ENCODE results near the gene TNFSF12. TPM values are rescaled to one million over a fixed set of nuclear protein-coding genes. Genes with fewer than 3 reads are reported as not detected.

Gene TNFSF12
- total RNA-seq, 1 experiment from 2014 or later: 15.2 TPM

DNA sequence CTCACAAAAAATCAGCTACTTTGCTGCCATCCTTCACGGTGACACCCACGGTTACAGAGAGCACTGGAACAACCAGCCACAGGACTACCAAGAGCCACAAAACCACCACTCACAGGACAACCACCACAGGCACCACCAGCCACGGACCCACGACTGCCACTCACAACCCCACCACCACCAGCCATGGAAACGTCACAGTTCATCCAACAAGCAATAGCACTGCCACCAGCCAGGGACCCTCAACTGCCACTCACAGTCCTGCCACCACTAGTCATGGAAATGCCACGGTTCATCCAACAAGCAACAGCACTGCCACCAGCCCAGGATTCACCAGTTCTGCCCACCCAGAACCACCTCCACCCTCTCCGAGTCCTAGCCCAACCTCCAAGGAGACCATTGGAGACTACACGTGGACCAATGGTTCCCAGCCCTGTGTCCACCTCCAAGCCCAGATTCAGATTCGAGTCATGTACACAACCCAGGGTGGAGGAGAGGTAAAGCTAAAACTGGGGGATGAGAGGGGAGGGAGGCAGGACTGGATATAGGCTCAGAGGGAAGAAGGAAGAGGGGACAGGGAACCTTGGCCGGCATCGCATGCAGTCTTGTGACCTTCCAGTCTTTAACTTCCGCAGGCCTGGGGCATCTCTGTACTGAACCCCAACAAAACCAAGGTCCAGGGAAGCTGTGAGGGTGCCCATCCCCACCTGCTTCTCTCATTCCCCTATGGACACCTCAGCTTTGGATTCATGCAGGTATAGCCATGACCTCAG is 31.2 kb downstream of the TNFSF12 start:
- peaks cover 55% of the 10 kb centered on the region for H3K79me2 ChIP-seq (ENCODE audit: low read length)
- 0 out of 2 replicates have a peak overlapping the region, but pooled peaks have one; percentile 1 for H3K4me3 ChIP-seq (ENCODE audit: low read length)
- no peaks in the 10 kb centered on the region for H3K9me2 ChIP-seq (replicated peaks; ENCODE audit: low read length)
- H4K20me1 ChIP-seq (ENCODE audit: low read length): peaks cover 30% of the 10 kb centered on the region
- peak overlapping the region; percentile 26 for H3K4me2 ChIP-seq (ENCODE audit: low read length)
- H3K9ac ChIP-seq (ENCODE audit: low read length): peak overlapping the region; percentile 35
- DNase-seq (no peak), ATAC-seq (no peak; the same call in 1 of the 2 replicates)
- TF ChIP-seq EZH2phosphoT487 (IDR thresholded peaks at IDR 0.05; ENCODE audit: borderline replicate concordance, low read length): no peak
- TF ChIP-seq, protein P1, sequence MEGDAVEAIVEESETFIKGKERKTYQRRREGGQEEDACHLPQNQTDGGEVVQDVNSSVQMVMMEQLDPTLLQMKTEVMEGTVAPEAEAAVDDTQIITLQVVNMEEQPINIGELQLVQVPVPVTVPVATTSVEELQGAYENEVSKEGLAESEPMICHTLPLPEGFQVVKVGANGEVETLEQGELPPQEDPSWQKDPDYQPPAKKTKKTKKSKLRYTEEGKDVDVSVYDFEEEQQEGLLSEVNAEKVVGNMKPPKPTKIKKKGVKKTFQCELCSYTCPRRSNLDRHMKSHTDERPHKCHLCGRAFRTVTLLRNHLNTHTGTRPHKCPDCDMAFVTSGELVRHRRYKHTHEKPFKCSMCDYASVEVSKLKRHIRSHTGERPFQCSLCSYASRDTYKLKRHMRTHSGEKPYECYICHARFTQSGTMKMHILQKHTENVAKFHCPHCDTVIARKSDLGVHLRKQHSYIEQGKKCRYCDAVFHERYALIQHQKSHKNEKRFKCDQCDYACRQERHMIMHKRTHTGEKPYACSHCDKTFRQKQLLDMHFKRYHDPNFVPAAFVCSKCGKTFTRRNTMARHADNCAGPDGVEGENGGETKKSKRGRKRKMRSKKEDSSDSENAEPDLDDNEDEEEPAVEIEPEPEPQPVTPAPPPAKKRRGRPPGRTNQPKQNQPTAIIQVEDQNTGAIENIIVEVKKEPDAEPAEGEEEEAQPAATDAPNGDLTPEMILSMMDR (conservative IDR thresholded peaks at IDR 0.05; ENCODE audit: low read depth, low read length): no peak
- TF ChIP-seq EZH2 (IDR thresholded peaks at IDR 0.05; ENCODE audit: low read length, unreplicated experiment): no peak
- no peak overlapping the region for H2AFZ ChIP-seq (ENCODE audit: low read length)
- ChIA-PET POLR2A (ENCODE audit: unreplicated experiment) (no interaction called here), CTCF (interaction anchor here (1.3 kb wide), 1 partner anchor 107 kb away, joined by 4 read pairs; the partner anchor contains the start of gene TP53)
- H3F3A ChIP-seq (ENCODE audit: low read length, unreplicated experiment): peaks cover 31% of the 10 kb centered on the region
- no peaks in the 10 kb centered on the region for H3K9me3 ChIP-seq (ENCODE audit: low read length)
- no TSS peak for BruUV-seq (replicated peaks)
- peaks cover 30% of the 10 kb centered on the region for H3K36me3 ChIP-seq (ENCODE audit: low read depth, low read length)
- peaks cover 57% of the 10 kb centered on the region for H3K4me1 ChIP-seq (ENCODE audit: insufficient read depth, low read length)
- intact Hi-C loops (cut with micrococcal nuclease): loop anchor here (5.0 kb wide), 1 partner anchor 107 kb away; the partner anchor contains the start of genes TP53 and WRAP53
- H3K27ac ChIP-seq (ENCODE audit: low read length): peak overlapping the region; percentile 83
- H3K27me3 ChIP-seq (ENCODE audit: low read length): no peaks in the 10 kb centered on the region

DNA sequence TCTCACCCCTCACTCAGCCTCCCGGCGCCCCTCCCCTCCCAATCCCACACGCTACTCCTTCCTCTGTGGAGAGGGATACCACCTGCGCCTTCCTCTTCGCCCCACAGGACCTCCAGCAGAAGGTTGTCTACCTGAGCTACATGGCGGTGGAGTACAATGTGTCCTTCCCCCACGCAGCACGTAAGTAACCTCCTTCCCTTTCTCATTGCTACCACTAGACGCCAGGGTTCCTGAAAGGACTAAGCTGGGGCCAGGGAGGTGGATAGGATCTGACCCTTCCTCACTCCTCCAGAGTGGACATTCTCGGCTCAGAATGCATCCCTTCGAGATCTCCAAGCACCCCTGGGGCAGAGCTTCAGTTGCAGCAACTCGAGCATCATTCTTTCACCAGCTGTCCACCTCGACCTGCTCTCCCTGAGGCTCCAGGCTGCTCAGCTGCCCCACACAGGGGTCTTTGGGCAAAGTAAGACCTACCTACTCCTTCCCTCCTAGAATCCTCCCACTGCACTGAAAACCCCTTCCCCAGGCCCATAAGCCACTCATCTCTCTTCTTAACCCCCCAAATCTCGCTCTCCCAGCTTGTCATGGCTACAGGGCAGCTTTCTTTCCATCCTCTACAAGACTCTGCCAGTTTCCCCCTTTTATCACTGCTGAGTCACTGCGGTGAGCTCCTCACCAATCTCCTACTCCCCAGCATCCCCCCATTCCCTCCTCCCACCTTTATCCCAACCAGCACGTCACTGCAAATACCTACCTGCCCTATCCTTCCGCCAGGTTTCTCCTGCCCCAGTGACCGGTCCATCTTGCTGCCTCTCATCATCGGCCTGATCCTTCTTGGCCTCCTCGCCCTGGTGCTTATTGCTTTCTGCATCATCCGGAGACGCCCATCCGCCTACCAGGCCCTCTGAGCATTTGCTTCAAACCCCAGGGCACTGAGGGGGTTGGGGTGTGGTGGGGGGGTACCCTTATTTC is 32.0 kb downstream of the TNFSF12 start:
- Histone ChIP-seq H3K27me3 (ENCODE audit: low read length) (no peaks in the 10 kb centered on the region), H3F3A (ENCODE audit: low read length, unreplicated experiment) (peaks cover 23% of the 10 kb centered on the region), H3K4me3 (ENCODE audit: low read length) (no peak overlapping the region), H3K27ac (ENCODE audit: low read length) (no peak overlapping the region), H3K4me2 (ENCODE audit: low read length) (no peak overlapping the region), H4K20me1 (ENCODE audit: low read length) (peaks cover 21% of the 10 kb centered on the region), H3K79me2 (ENCODE audit: low read length) (peaks cover 55% of the 10 kb centered on the region), H3K9me3 (ENCODE audit: low read length) (no peaks in the 10 kb centered on the region), H3K4me1 (ENCODE audit: insufficient read depth, low read length) (peaks cover 48% of the 10 kb centered on the region), H3K9ac (ENCODE audit: low read length) (no peak overlapping the region), H3K36me3 (ENCODE audit: low read depth, low read length) (peaks cover 22% of the 10 kb centered on the region), H2AFZ (ENCODE audit: low read length) (no peak overlapping the region), H3K9me2 (replicated peaks; ENCODE audit: low read length) (no peaks in the 10 kb centered on the region)
- intact Hi-C loops (cut with micrococcal nuclease): no loop called here
- ATAC-seq (no peak), DNase-seq (no peak)
- POLR2A ChIA-PET (ENCODE audit: unreplicated experiment): no interaction called here
- BruUV-seq (replicated peaks): no TSS peak
- CTCF ChIA-PET: no interaction called here
- TF ChIP-seq EZH2 (IDR thresholded peaks at IDR 0.05; ENCODE audit: low read length, unreplicated experiment) (no peak), EZH2phosphoT487 (IDR thresholded peaks at IDR 0.05; ENCODE audit: borderline replicate concordance, low read length) (no peak)
- TF ChIP-seq, protein P1 (conservative IDR thresholded peaks at IDR 0.05; ENCODE audit: low read depth, low read length): no peak

Data from PC-3 (cell line).